ENCODE data around the gene XK. TPM values are rescaled to one million over a fixed set of nuclear protein-coding genes. Genes with fewer than 3 reads are reported as not detected.

XK gene
- total and polyA plus RNA-seq, 2 donors (not counting 3 experiments of a cell fraction or from before 2014, with no cell fraction given) = 0.03 to 0.07 TPM

DNA sequence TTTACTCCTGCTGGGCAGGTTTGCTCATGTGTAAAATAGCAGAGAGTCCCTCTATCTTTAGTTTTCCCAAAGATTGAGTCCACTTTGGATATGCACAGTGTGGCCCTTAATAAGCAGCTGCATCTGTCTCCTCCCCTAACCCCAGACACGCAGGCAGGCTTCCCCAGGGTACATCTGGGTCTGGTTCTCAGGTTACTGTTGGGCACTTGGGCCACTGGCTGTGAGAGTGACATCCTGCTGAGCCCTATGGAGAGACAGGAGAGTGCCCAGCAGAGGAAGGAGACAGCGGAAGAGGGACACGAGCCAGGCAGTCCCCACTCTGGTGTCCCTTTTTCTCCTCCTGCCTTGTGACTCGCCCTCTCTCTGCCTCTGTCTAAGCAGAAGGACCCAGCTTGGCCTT, 16.0 kb downstream of the XK start:
- no peak overlapping the region for H3K9ac ChIP-seq (replicated peaks; ENCODE audit: extremely low read depth, insufficient read depth, low read length)
- CTCF ChIA-PET = no interaction called here
- FAIRE-seq (no peak), DNase-seq (ENCODE audit: low read depth, low spot score) (no peak)
- no peaks in the 10 kb centered on the region for H3K79me2 ChIP-seq (ENCODE audit: control insufficient read depth, insufficient read depth, low read length)
- H3K4me2 ChIP-seq (ENCODE audit: insufficient read depth, low read length) = no peak overlapping the region
- H3K27me3 ChIP-seq (ENCODE audit: control insufficient read depth in 2 of 2, insufficient read depth in 2 of 2, low read length in 2 of 2) = no peaks in the 10 kb centered on the region
- H3K4me1 ChIP-seq (ENCODE audit: control insufficient read depth, extremely low read depth, insufficient read depth, low read length) = no peaks in the 10 kb centered on the region
- POLR2A ChIA-PET = no interaction called here
- no peak overlapping the region for H3K27ac ChIP-seq (ENCODE audit: insufficient read depth, low read depth, low read length)
- H3K4me3 ChIP-seq (replicated peaks in 1 of 3; ENCODE audit: insufficient read depth in 1 of 3, low read depth in 1 of 3, low read length in 3 of 3) = no peak overlapping the region
- H4K20me1 ChIP-seq (replicated peaks; ENCODE audit: control insufficient read depth, extremely low read depth, insufficient read depth, low read length) = no peaks in the 10 kb centered on the region
- TF ChIP-seq FOS (IDR thresholded peaks at IDR 0.05; ENCODE audit: borderline replicate concordance, insufficient read depth, low read length) = no peak
- no peak for TF ChIP-seq EZH2 (IDR thresholded peaks at IDR 0.05; ENCODE audit: borderline replicate concordance, low read depth, low read length, severe bottlenecking)
- no peak for TF ChIP-seq POLR2AphosphoS5 (IDR thresholded peaks at IDR 0.05; ENCODE audit: insufficient read depth, low read depth, low read length)
- no peak for TF ChIP-seq MYC (IDR thresholded peaks at IDR 0.05; ENCODE audit: low read depth, low read length)
- no peak for TF ChIP-seq GATA2 (IDR thresholded peaks at IDR 0.05; ENCODE audit: insufficient read depth, insufficient read length, low read depth, low read length)
- TF ChIP-seq, protein P1, sequence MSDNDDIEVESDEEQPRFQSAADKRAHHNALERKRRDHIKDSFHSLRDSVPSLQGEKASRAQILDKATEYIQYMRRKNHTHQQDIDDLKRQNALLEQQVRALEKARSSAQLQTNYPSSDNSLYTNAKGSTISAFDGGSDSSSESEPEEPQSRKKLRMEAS (IDR thresholded peaks at IDR 0.05; ENCODE audit: insufficient read depth, insufficient read length) = no peak
- TF ChIP-seq, protein P2, sequence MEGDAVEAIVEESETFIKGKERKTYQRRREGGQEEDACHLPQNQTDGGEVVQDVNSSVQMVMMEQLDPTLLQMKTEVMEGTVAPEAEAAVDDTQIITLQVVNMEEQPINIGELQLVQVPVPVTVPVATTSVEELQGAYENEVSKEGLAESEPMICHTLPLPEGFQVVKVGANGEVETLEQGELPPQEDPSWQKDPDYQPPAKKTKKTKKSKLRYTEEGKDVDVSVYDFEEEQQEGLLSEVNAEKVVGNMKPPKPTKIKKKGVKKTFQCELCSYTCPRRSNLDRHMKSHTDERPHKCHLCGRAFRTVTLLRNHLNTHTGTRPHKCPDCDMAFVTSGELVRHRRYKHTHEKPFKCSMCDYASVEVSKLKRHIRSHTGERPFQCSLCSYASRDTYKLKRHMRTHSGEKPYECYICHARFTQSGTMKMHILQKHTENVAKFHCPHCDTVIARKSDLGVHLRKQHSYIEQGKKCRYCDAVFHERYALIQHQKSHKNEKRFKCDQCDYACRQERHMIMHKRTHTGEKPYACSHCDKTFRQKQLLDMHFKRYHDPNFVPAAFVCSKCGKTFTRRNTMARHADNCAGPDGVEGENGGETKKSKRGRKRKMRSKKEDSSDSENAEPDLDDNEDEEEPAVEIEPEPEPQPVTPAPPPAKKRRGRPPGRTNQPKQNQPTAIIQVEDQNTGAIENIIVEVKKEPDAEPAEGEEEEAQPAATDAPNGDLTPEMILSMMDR (IDR thresholded peaks at IDR 0.05; ENCODE audit: extremely low read depth in 1 of 2, insufficient read depth in 1 of 2, low read depth in 1 of 2, low read length in 2 of 2) = no peak
- no peak for TF ChIP-seq JUN (IDR thresholded peaks at IDR 0.05; ENCODE audit: borderline replicate concordance, insufficient read depth, insufficient read length, low read depth)
- no peak for TF ChIP-seq POLR2A (IDR thresholded peaks at IDR 0.05; ENCODE audit: low read depth, low read length)
- no peaks in the 10 kb centered on the region for H3K36me3 ChIP-seq (ENCODE audit: control insufficient read depth in 2 of 2, extremely low read depth in 1 of 2, insufficient read depth in 2 of 2, low read length in 2 of 2)
- dilution Hi-C loops (cut with MboI; ENCODE audit: extremely low pct_ligation_motif_present, low sequenced_read_pairs) = no loop called here
- H3K9me3 ChIP-seq (replicated peaks; ENCODE audit: control insufficient read depth, insufficient read depth, low read length) = no peaks in the 10 kb centered on the region
- intact Hi-C loops (cut with micrococcal nuclease) = no loop called here
- H2AFZ ChIP-seq (ENCODE audit: low read depth, low read length) = no peak overlapping the region
- H3K9me1 ChIP-seq (replicated peaks; ENCODE audit: control insufficient read depth, extremely low read depth, insufficient read depth, low read length) = no peaks in the 10 kb centered on the region
- no TSS peak for BruUV-seq (replicated peaks)
